Right atrium auricular region (tissue), 2 donors: Measurements from ENCODE around the gene HCN2. TPM values are rescaled to one million over a fixed set of nuclear protein-coding genes. Genes with fewer than 3 reads are reported as not detected.
"Not testable (repeated sequence)": the region's sequence is repeated elsewhere in the genome, so short reads cannot be mapped to it uniquely, and the experiment has no call there.

ENCODE experiments used
- DNase-seq: peaks from one replicate; pipeline ENCODE4 v3.0.0-alpha.2; 2019; ENCODE audit warnings: low spot score
- H3K27ac ChIP-seq, 2 donors: fragments of 200-600 bp; sonication (generic); 1 replicate in 1 of 2; 2 replicates in 1 of 2; pipeline ENCODE4 v1.5.1; 2016 to 2019
- H3K27me3 ChIP-seq, 2 donors: fragments of 200-600 bp; sonication (generic); one replicate each; pipeline versions ENCODE4 v1.5.1 to v1.6.0; 2017 to 2019
- H3K36me3 ChIP-seq: fragments of 200-600 bp; sonication (generic); one replicate; pipeline ENCODE4 v1.5.1; 2016
- H3K4me1 ChIP-seq, 2 donors: fragments of 200-600 bp; sonication (generic); one replicate each; pipeline versions ENCODE4 v1.5.1 to v1.6.0; 2017 to 2019
- H3K4me3 ChIP-seq, 2 donors: fragments of 200-600 bp; sonication (generic); 1 replicate in 1 of 2; 2 replicates in 1 of 2; pipeline ENCODE4 v1.5.1; 2017 to 2019; ENCODE audit warnings: mild to moderate bottlenecking in 1 of 2, moderate library complexity in 1 of 2
- H3K9me3 ChIP-seq, 2 donors: fragments of 200-600 bp; sonication (generic); one replicate each; pipeline ENCODE4 v1.5.1; 2019
- CTCF ChIP-seq, 2 donors: fragments of 200-600 bp; sonication (generic); IDR thresholded peaks; one replicate each; pipeline ENCODE4 v1.5.1; 2019; ENCODE audit warnings: antibody characterized with exemption in 2 of 2
- total RNA-seq, 2 donors: library from RNA; depleted of rRNA; stranded (reverse); fragments of >200 nt; gene quantifications; one replicate each; pipeline ENCODE4 v1.1.0, GENCODE V29; 2016

Gene HCN2
- total RNA-seq, 2 donors from 2014 or later: 1.4 to 11.1 TPM

- H3K36me3 ChIP-seq: no peaks in the 10 kb centered on the region
- H3K4me3 ChIP-seq: no peak overlapping the region
- H3K4me1 ChIP-seq: no peaks in the 10 kb centered on the region
- no peaks in the 10 kb centered on the region for H3K27me3 ChIP-seq
- TF ChIP-seq CTCF (IDR thresholded peaks at IDR 0.05): no peak
- H3K27ac ChIP-seq: no peak overlapping the region
- no peak for DNase-seq
- no peaks in the 10 kb centered on the region for H3K9me3 ChIP-seq
Observed at GRCh38 chr19:602391-603301, 13.0 kb downstream of the HCN2 start.

GRCh38 chr19:603302-603639 lies 13.6 kb downstream of the HCN2 start:
- H3K27ac ChIP-seq, H3K4me3 ChIP-seq, H3K36me3 ChIP-seq, H3K4me1 ChIP-seq, H3K27me3 ChIP-seq, H3K9me3 ChIP-seq, DNase-seq: not testable (repeated sequence)

- H3K36me3 ChIP-seq, H3K9me3 ChIP-seq, H3K4me1 ChIP-seq, H3K27ac ChIP-seq, DNase-seq, H3K4me3 ChIP-seq, H3K27me3 ChIP-seq: not testable (repeated sequence)
Observed at GRCh38 chr19:603779-604178, 14.1 kb downstream of the HCN2 start.

GRCh38 chr19:604355-604754 lies 14.7 kb downstream of the HCN2 start:
- no peaks in the 10 kb centered on the region for H3K9me3 ChIP-seq
- H3K27ac ChIP-seq: no peak overlapping the region
- TF ChIP-seq CTCF (IDR thresholded peaks at IDR 0.05): no peak
- H3K4me3 ChIP-seq: no peak overlapping the region
- DNase-seq: no peak
- no peaks in the 10 kb centered on the region for H3K27me3 ChIP-seq
- H3K4me1 ChIP-seq: no peaks in the 10 kb centered on the region
- H3K36me3 ChIP-seq: no peaks in the 10 kb centered on the region

- not testable (repeated sequence) for H3K4me3 ChIP-seq, H3K36me3 ChIP-seq, H3K27ac ChIP-seq, H3K4me1 ChIP-seq, H3K9me3 ChIP-seq, H3K27me3 ChIP-seq, DNase-seq
Observed at GRCh38 chr19:605061-605971, 15.6 kb downstream of the HCN2 start.

- Histone ChIP-seq H3K27me3 (no peaks in the 10 kb centered on the region), H3K9me3 (no peaks in the 10 kb centered on the region), H3K4me1 (peaks cover 0 to 3% of the 10 kb centered on the region in 2 donors), H3K4me3 (no peak overlapping the region), H3K36me3 (no peaks in the 10 kb centered on the region), H3K27ac (no peak overlapping the region)
- TF ChIP-seq CTCF (IDR thresholded peaks at IDR 0.05): no peak
- DNase-seq: no peak
Observed at GRCh38 chr19:607301-608154, 17.8 kb downstream of the HCN2 start.
